ENCODE measurements around the gene CES2.
A peak's percentile ranks its signal among the peaks of the same experiment; 100 is the strongest.

The CES2 gene

DNA sequence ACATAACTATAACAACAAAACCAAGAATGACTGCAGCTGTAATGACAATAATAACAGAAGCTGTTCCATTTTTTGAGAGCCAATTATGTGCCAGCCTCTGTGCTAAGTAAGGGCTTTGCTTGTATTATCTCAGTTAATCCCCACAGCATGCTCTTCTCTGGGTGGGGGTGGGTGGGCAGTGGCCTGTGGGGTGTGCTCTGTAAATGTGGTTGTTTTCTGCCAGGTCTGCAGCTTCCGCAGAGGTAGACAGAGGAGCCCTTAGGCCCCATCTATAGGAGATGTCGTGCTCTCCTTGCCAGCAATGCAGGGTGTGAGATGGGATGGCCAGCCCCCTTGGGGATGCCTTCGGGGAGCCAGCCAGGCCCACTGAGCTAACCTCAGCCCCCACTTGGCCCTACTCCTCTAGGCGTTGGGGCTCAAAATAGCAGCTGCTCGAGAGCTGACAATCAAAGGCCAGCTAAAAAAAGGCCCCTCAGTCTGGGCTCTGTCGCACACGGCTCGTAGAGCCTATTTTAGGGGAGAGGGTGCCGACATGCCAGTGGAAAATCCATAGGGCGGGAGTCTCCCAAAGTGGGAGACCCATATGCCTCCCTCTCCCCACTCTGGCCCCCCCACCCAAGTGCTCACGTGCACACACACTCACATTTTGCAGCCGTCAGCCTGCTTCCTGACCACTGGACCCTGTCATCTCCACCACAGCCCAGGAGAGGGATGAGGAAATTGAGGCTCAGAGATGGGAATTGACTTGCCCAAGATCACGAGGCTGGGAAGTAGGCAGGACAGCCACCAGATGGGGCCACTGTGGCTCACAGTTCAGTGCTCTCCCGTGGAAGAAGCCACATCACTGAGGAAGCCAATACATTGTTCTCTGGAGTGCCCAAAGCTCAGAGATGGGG is 32.4 kb upstream of the CES2 start:
- DNase-seq (ENCODE audit: low read depth in 3 of 3) = no peak

DNA sequence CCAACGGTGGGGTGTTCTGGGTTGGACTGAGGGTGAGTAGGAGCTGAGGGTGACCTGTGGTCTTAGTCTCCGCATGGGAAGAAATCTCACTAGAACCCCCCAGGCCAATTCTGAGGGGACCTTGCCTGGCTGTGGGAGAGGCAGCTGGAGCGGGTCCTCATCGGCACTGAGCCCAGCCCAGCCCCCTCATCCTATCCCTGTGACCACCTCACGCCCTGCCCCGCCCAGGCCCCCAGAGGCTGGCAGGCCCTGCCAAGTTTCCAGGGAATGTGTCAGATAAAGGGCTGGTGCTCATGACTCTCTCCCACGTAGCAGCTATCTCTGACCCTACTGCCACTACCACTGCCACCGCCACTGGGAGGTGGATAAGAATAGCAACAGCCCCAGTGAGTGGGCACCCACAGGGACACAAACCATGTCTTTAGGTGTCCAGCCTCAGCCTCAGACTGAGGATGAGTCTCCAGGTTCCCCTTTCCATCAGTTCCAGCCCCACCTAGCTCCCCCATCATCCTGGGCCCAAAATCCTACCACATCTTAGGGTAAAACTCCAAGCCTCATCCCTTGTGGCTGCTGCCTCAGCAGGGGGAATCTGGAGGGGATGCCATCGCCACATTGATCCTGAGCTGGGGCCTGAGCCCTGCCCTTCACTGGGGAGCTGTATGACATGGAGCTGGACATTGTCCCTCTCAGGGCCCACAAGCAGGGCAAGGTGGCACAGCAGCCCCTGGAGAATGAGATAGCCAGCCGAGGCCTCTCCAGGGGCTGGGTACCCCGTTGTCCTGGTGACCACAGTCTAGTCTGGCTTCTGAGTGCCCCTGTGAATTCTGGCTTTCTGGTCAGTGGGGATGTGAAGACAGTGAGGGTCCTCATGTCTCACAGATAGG is 31.5 kb upstream of the CES2 start:
- no peak for DNase-seq (ENCODE audit: low read depth in 3 of 3)

DNA sequence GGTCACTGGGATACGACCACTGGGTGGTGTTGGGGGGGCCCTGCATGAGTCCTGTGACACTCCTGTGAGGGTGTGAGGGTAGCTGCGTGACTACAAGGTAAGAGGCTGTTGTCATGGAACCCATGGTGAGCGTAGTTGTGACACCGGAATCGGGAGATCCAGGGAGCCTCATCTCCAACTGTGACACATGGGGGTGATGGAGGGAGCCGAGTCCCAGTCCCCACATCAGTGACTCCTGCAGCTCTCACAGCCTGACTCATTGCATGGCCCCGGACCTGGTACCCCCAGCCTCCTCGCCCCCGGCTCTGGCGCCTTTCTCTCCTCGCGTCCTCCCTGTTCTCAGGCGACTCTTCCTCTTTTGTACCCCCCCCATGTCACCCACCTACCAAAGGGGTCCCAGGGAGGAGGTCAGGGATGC is 30.9 kb upstream of the CES2 start:
- no peak for DNase-seq (ENCODE audit: low read depth in 3 of 3)

DNA sequence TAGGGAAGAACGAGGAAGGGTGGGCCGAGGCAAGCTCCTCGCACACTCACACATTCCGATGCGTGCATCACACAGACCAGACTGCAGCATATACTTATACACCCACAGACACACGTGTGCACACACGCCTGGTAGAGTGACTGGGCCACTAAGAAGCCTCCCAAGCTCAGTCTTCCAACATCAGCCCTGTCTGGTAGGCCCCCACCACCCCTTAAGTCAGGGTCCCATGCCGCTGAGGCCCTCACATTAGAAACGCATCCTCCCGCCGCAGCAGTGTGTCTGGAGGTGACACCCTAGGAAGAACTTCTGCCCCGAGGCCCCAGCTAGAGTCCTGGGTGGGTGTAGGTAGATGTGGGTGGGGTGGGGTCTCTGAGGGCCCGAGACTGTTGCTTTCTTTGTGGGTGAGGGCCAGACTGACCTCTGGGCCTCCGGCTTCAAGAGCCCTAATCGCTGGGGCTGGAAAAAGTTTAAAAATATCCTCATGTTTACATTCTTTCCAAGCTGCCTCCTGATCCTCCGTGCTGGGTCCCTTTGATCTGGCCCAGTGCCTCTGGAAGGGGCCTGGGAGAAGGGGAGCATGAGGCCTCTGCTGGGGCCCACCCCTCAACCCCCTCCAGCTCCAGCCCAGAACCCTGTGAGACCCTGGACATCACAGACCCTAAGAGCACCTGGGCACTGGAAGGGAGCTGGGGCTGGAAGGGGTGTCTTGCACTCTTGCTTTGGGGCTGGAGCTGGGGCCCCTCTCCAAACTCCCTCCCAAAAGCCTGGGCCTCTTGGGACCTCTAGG is 30.3 kb upstream of the CES2 start:
- DNase-seq (ENCODE audit: low read depth in 3 of 3) = no peak

DNA sequence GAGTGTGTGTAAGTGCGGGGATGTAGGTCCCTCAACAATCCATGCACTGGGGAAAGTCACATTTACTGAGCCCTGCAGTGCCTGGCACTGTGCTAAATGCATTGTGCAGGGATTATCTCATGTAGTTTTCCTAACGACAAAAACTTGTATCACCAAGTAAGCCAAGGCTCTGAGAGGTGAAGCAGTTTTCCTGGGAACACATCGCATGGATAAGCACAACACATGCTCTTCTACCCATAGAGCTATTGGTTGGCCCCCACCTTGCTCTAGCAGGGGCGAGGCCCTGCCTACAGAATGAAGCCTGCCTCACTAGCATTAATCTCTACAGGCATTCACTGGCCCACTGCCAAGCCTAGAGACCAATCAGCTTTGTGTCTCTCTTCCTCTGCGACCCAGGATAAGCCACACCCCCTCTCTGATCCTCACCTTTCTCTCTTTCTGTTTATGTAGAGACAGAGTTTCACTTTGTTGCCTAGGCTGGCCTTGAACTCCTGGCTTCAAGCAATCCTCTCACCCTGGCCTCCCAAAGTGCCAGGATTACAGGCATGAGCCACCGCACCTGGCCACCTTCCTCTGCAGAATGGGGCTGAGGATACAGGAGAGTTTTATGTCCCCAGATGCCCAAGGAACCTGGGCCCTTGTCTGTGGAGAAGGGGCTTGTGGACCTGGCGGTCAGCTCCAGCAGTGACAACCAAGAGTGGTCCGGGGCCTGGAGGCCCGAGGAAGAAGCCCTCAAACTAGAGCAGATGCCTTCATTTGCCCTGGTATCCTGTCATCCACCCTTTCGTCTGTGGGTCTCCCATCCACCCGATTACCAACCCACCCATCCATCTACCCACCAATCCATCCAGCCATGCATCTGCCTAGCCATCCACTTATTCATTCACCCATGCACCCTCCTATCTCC is 29.4 kb upstream of the CES2 start:
- DNase-seq (ENCODE audit: low read depth in 3 of 3) = peak in 1 of 3 experiments; percentile 40

DNA sequence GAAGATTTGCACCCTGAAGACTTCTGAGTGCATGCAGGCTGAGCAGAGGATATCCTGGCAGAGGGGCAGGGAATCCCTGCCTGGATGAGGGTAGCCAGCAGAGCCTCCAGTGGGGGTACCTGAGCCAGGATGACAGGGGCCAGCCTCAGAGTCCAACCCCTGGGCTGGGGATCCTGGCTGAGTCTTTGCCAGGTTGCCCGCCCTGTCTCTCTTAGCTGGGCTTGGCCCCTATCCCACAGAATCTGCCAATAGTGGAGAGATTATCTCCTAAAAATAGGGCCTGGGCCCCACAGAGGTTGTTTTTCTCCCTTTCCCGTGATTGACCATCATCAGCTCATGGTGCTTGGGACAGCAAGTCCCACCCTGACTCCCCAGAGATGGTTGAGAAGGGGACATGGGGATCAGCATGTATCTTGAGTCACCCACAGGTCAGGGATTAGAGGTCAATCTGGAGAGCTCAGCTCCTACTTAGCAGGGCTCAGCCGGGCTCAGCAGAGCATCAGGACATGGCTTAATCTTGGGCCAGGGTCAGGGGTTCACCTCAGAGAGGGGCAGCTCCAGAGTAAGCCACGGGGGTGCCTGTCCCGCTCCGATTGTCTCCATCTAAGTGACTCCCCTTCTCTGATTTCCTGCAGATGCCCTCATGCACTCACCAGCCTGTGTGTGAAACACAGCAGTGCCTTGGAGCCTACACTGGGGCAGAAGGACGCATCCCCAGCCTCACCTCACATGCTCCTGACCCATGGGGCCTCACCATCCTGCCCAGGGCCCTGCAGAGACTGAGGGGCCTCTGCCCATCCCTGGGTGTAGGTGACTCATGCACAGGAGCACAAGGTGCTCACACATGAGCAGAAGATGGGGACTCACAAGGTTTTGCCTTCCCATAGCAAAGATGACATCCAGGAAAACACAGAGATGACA is 28.1 kb upstream of the CES2 start:
- DNase-seq (ENCODE audit: low read depth in 3 of 3) = no peak

DNA sequence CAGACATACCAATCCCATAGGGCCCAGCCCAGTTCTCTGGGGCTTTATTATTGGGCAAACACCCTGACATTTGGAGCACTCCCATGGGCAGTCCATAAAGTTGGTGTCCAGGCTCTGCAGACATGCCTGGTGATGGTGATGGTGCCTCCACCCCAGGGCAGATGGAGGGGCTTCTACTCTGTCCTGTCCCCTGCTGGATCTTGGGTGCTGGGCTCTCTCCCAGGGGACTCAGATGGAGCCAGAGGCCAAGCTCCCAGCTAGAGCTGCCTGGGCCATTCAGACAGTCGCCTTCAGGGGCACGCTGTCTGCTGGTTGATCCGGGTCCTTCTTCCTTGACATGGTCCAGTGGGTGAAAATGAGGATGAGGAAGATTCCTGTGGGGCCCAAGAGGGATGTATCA is 27.2 kb upstream of the CES2 start:
- DNase-seq (ENCODE audit: low read depth in 3 of 3) = no peak

DNA sequence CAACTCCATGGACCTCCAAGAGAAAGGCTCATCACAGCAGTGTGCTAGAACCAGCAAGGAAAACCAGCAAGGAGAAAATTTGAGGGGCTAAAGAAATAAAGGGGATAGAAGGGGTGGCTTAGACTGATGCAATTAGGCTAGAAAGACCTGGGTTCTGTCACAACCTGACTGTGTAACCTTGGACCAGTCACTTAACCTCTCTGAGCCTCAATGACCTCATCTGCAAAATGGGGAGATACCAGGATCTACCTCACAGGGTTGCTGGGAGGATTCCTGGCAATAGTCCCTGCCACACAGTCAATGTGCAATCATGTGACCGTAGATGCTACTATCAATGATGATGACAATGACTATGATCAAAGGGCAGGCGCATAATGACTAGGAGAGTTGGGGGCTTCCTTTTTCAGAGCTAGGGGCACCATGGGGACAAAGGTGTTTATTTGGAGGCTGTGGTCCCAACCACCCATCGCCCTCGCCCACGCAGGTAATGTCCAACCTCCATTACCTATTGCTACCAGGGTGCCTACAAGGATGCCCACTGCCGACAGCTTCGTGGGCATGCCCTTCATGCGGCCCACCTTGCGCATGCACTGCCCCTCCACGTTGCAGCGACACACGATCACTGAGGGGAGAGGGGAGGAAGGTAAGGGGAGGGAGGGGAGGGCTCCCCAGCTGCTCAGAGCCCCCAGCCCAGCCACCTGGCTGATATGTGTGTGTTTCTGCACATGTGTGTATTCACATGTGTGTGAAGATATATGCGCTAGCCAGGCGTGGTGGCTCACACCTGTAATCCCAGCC is 26.4 kb upstream of the CES2 start:
- no peak for DNase-seq (ENCODE audit: low read depth in 3 of 3)

DNA sequence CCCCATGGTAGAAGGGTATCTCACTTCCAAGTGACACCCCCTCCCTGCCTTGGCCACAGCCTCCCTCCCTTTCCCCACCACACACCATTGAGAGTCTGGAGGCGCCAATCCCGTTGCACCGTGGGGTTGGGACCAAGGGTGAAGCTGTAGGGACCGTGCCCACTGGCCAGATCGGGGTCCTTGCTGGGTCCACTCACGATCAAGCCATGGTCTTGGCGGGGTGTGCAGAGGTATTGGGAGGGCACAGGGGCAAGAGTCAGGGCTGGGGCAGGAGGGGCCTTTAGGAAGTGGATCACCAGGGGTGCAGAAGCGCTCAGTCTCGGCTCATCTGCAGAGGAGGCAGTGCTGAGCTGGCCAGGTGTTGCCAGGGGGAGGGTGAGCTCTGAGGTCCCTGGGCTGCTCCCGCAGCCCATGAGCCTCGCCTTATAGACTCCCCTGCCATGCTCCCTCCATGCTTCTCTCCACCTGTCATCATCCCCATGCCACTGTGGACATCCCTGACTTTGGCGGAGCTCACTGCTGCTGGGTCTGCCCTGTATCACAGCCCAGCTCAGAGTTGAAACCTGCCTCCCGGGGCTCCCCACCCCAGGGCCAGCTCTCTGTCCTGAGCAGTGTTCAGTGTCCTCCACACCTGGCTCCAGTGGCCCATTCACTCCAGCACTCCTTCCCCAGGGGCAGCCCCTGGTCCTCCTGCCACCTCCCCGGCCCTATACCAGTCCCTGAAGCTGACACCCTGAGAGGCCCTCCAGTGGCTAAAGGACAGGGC is 25.0 kb upstream of the CES2 start:
- no peak for DNase-seq (ENCODE audit: low read depth in 3 of 3)

DNA sequence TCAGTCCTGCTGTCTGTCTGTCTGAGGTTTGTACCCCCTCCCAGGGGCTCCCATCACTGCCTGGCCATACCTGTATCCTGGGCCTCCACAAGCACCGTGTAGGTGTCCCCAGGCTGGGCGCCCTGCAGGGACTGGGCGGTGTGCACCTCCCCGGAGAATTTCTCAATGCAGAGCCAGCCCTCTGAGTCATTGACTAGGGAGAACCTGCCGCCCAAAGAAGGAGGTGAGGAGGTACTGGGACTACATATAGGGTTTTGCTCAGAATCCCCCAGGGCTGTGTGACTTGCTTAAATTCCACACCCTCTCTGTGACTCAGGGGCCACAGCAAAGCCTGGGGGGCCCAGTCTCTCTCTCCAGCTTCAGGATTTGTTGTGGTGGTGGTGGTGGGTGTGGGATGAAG is 24.2 kb upstream of the CES2 start:
- DNase-seq (ENCODE audit: low read depth in 3 of 3) = no peak

DNA sequence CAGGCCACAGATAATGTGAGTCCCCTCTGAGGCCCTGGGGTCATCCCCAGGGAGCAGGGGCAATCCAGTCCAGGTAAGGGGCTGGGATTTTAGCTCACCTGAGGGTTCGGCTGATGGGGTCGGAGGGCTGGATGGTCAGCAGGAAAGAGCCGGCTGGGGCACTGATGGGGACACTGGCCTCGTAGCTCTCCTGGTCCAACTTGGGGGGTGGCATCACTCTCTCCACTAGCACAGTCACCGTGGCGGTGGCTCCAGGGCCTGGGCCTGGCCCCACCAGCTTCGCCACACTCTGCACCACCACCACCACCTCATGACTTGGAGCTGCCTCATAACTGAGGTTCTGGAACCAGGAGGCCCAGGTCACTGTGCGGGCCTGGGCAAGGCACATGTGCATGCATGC is 23.5 kb upstream of the CES2 start:
- no peak for DNase-seq (ENCODE audit: low read depth in 3 of 3)

DNA sequence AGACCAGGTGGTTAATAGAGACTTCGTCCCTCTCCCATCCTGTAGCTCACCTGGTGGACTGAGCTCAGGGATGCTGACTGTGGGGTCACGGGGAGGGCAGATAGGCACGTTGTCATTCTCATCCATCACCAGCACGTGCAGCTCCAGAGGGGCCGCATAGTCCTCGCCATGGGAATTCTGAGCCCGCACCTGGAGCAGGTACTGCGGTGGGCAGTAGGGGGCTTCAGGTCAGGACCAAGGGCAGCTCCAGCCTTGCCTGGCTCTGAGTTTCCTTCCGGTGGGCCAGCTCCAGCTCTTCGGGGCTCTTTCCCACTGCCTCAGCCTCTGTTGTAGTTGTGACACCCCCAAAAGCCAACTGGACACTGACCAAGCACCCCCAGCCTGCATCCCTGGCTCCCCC is 22.2 kb upstream of the CES2 start:
- DNase-seq (ENCODE audit: low read depth in 3 of 3) = no peak

DNA sequence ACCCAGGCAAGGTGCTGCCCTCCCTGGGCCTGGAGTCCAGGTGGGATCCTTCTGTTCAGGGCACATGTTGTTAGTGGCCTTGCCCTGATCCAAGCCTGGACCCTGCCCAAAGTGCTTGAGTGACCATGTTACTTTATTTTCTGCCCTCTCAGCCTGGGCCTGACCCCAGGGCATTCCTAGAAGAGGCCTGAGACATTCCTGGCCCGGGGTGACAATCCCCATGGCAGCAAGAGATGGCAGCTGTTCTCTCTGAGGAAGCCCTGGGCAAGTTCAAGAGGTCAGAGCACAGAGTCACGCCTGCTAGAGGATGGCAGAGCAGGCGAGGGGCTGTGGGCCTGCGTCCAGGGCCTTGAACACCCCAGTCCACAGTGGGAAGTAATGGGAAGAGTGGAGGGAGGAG is 21.6 kb upstream of the CES2 start:
- DNase-seq (ENCODE audit: low read depth in 3 of 3) = no peak

DNA sequence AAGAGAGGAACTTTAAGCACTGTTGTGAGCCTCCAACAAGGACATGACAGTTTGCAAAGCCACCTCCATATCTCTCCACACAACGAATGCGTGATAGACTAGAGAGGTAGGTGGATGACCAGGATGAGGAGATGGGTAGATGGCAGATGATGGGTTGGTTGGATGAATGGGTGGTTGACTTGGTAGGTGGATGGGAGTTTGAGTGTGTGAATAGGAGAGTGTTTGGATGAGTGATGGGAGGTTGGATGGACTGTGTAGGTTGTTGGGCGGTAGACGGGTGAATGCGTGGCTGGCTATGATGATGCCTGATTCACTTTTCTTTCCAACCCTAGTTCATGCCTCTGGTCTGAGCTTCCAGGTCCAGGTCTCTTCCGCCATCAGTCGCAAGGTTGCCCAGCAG is 20.8 kb upstream of the CES2 start:
- no peak for DNase-seq (ENCODE audit: low read depth in 3 of 3)

DNA sequence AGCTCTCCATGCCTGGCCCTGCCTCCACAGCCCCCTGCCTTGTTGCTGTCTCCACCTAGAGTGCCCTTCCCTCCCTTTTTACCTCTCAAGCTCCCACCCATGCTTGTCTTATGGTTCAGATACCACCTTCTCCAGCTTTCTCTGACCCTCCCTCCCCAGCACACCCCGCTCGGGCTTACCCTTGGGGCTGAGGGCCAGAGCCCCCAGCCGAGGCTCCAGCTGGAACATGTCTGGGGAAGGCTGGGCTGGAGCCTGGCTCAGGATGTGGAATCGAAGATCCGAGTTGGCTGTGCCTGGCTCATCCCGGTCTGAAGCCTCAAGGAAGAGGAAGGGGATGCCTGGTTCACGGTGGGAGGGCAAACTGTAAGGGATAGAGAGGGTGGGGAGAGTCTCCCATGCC is 20.3 kb upstream of the CES2 start:
- DNase-seq (ENCODE audit: low read depth in 3 of 3) = no peak

DNA sequence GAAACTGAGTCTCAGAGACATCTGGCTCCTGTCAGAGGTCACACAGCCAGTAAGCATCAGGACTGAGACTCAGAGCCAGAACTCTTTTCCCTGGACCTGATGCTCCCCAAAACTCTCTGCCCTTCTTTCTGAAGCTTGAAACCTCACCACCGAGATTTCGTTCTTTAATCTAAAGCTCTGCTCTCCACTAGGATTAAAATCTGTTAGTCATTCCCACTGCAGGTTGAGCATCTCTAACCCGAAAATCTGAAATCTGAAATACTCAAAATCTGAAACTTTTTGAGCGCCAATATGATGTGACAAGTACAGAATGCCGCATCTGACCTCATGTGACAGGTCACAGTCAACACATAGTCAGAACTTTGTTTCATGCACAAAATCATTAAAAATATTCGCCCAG is 18.8 kb upstream of the CES2 start:
- DNase-seq (ENCODE audit: low read depth in 3 of 3) = no peak

DNA sequence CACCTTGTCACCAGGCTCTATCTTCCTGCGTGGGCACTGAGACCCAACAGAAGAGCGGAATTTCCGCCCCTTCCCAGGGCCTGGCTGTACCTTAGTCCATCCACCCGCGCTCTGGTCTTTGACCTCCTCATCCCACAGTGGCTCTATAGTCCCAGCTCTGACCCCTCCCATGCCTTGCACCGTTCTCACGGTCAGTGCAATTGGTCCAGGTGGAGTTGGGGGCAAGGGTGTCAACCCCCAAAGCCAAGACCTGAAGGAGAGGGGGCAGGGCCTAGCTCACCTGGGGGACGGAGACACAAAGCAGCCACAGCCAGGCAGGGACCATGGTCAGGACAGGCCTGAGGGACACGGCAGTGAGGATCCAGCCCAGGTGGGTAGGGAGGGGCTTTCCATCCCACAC is 17.6 kb upstream of the CES2 start:
- no peak for DNase-seq (ENCODE audit: low read depth in 3 of 3)

DNA sequence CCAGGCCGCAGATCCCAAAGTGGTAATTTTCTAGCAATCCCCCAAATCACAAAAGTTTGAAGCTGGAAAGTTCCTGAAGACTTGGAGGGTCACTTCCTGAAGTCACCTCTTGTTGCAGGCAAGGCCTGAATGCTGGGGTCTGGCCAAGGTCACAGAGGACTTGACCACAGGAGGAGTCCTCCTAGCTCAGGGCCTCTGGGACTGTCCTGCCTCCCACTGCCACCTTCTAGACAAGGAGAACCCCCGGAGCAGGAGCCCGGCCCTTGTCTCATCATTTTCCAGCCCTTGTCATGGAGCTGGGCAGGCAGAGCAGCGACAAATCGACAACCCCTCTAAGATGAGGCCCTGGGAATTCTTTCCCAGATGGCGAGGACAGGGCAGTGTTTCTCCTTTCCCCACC is 17.0 kb upstream of the CES2 start:
- DNase-seq (ENCODE audit: low read depth in 3 of 3) = no peak

Data from stimulated activated CD4-positive, alpha-beta T cell treated with anti-CD3 and anti-CD28 coated beads, TNF-alpha, amount 100 ng/mL, for 24 hours (primary cell).